NCI-H2171 (cell line): ENCODE measurements around the gene CNFN.

Experiments used
- DNase-seq: peaks from one replicate; lab custom pipeline; 2025; lab: John Stamatoyannopoulos, UW

The CNFN gene

GRCh38 chr19:42375415-42376176, 14.5 kb downstream of the CNFN start:
- DNase-seq = no peak

- no peak for DNase-seq
These were observed 15.2 kb downstream of the CNFN start for GRCh38 chr19:42374826-42375376.

- DNase-seq = no peak
These were observed 19.4 kb downstream of the CNFN start for GRCh38 chr19:42370626-42371175.

- DNase-seq = no peak
These were observed 20.0 kb downstream of the CNFN start for GRCh38 chr19:42370068-42370520.

GRCh38 chr19:42369433-42370067, 20.5 kb downstream of the CNFN start:
- DNase-seq = no peak

- DNase-seq = no peak
These were observed 21.3 kb downstream of the CNFN start for GRCh38 chr19:42368765-42369164.

- no peak for DNase-seq
These were observed 21.7 kb downstream of the CNFN start for GRCh38 chr19:42368360-42368759.

- no peak for DNase-seq
These were observed 22.2 kb downstream of the CNFN start for GRCh38 chr19:42367929-42368328.

GRCh38 chr19:42366673-42367072, 23.4 kb downstream of the CNFN start:
- DNase-seq = no peak

- no peak for DNase-seq
These were observed 26.3 kb downstream of the CNFN start for GRCh38 chr19:42363614-42364346.

- DNase-seq = no peak
These were observed 27.1 kb downstream of the CNFN start for GRCh38 chr19:42362891-42363440.

- no peak for DNase-seq
These were observed 27.8 kb downstream of the CNFN start for GRCh38 chr19:42362342-42362741.

- no peak for DNase-seq
These were observed 28.6 kb downstream of the CNFN start for GRCh38 chr19:42361545-42361910.

GRCh38 chr19:42360787-42361544, 29.1 kb downstream of the CNFN start:
- no peak for DNase-seq

- no peak for DNase-seq
These were observed 32.8 kb downstream of the CNFN start for GRCh38 chr19:42357290-42357689.

- no peak for DNase-seq
These were observed 33.4 kb downstream of the CNFN start for GRCh38 chr19:42356686-42357085.

GRCh38 chr19:42355896-42356295, 34.2 kb downstream of the CNFN start:
- no peak for DNase-seq

- DNase-seq = no peak
These were observed 36.6 kb downstream of the CNFN start for GRCh38 chr19:42353341-42354015.

GRCh38 chr19:42352301-42353259, 37.5 kb downstream of the CNFN start:
- DNase-seq = peak; percentile 37
